KMS-11 (cell line): ENCODE data around the gene SEZ6.

Source experiments
- H2AFZ ChIP-seq: fragments of 200-600 bp; sonication (generic); 2 replicates; pipeline ENCODE4 v1.6.1; 2016; ENCODE audit warnings: antibody characterized with exemption, mixed run types, low read depth
- H3K27ac ChIP-seq: fragments of 200-600 bp; sonication (generic); 2 replicates; pipeline ENCODE4 v1.6.1; 2016; ENCODE audit warnings: mild to moderate bottlenecking, mixed run types
- H3K27me3 ChIP-seq: fragments of 200-600 bp; sonication (generic); 2 replicates; pipeline ENCODE4 v1.6.1; 2017; ENCODE audit warnings: mild to moderate bottlenecking, low read depth, mixed run types, moderate library complexity; ENCODE audit not compliant: insufficient read depth
- H3K36me3 ChIP-seq: fragments of 200-600 bp; sonication (generic); 2 replicates; pipeline ENCODE4 v1.6.1; 2017; ENCODE audit warnings: mild to moderate bottlenecking, mixed run types; ENCODE audit not compliant: insufficient read depth
- H3K4me1 ChIP-seq: fragments of 200-600 bp; sonication (generic); 2 replicates; pipeline ENCODE4 v1.6.1; 2016; ENCODE audit warnings: mild to moderate bottlenecking, low read depth, mixed run types; ENCODE audit not compliant: poor library complexity, severe bottlenecking
- H3K4me2 ChIP-seq: fragments of 200-600 bp; sonication (generic); 2 replicates; pipeline ENCODE4 v1.7.0; 2016; ENCODE audit warnings: mild to moderate bottlenecking, mixed run types
- H3K4me3 ChIP-seq: fragments of 200-600 bp; sonication (generic); IDR thresholded peaks from 2 replicates; pipeline ENCODE4 v1.6.1; 2017; ENCODE audit warnings: low read depth, low read length, mixed read lengths; ENCODE audit not compliant: insufficient read depth
- H3K79me2 ChIP-seq: fragments of 200-600 bp; sonication (generic); 2 replicates; pipeline ENCODE4 v1.6.1; 2016; ENCODE audit warnings: low read depth, mixed run types; ENCODE audit not compliant: insufficient read depth
- H3K9ac ChIP-seq: fragments of 200-600 bp; sonication (generic); 2 replicates; pipeline ENCODE4 v1.6.1; 2016; ENCODE audit warnings: mild to moderate bottlenecking, mixed run types
- H4K20me1 ChIP-seq: fragments of 200-600 bp; sonication (generic); 2 replicates; pipeline ENCODE4 v1.6.1; 2016; ENCODE audit warnings: mild to moderate bottlenecking, mixed run types; ENCODE audit not compliant: insufficient read depth
- CTCF ChIP-seq: fragments of 200-600 bp; sonication (generic); conservative IDR thresholded peaks from 2 replicates; pipeline ENCODE4 v1.6.1; 2017; ENCODE audit warnings: low read depth, mild to moderate bottlenecking, antibody characterized with exemption, low read length, moderate library complexity, mixed read lengths

The SEZ6 gene

GRCh38 chr17:29022074-29022473 lies 16.2 kb upstream of the SEZ6 start:
- Histone ChIP-seq H2AFZ (no peak overlapping the region), H3K27ac (no peak overlapping the region), H3K79me2 (no peaks in the 10 kb centered on the region), H3K36me3 (no peaks in the 10 kb centered on the region), H3K4me2 (no peak overlapping the region), H3K4me1 (no peaks in the 10 kb centered on the region), H3K4me3 (no peak overlapping the region), H3K27me3 (peaks cover 89% of the 10 kb centered on the region), H3K9ac (no peak overlapping the region), H4K20me1 (no peaks in the 10 kb centered on the region)
- TF ChIP-seq CTCF, result no peak

GRCh38 chr17:29021226-29021625 lies 15.4 kb upstream of the SEZ6 start:
- Histone ChIP-seq H3K4me2 (no peak overlapping the region), H2AFZ (no peak overlapping the region), H4K20me1 (no peaks in the 10 kb centered on the region), H3K36me3 (no peaks in the 10 kb centered on the region), H3K4me3 (no peak overlapping the region), H3K9ac (no peak overlapping the region), H3K27me3 (peaks cover 90% of the 10 kb centered on the region), H3K4me1 (no peaks in the 10 kb centered on the region), H3K27ac (no peak overlapping the region), H3K79me2 (no peaks in the 10 kb centered on the region)
- no peak for TF ChIP-seq CTCF

- H3K4me1 ChIP-seq, result no peaks in the 10 kb centered on the region
Observed at GRCh38 chr17:29020576-29020975, 14.7 kb upstream of the SEZ6 start.

GRCh38 chr17:29019475-29020181 lies 13.8 kb upstream of the SEZ6 start:
- no peak for TF ChIP-seq CTCF
- H3K9ac ChIP-seq, result no peak overlapping the region
- no peaks in the 10 kb centered on the region for H3K79me2 ChIP-seq
- H3K4me2 ChIP-seq, result no peak overlapping the region
- H4K20me1 ChIP-seq, result no peaks in the 10 kb centered on the region
- peaks cover 86% of the 10 kb centered on the region for H3K27me3 ChIP-seq
- no peaks in the 10 kb centered on the region for H3K4me1 ChIP-seq
- no peaks in the 10 kb centered on the region for H3K36me3 ChIP-seq
- H3K27ac ChIP-seq, result no peak overlapping the region
- no peak overlapping the region for H3K4me3 ChIP-seq
- no peak overlapping the region for H2AFZ ChIP-seq

More at GRCh38 chr17:29020576-29020975, 14.7 kb upstream of the SEZ6 start:
- H3K79me2 ChIP-seq, result no peaks in the 10 kb centered on the region
- H3K36me3 ChIP-seq, result no peaks in the 10 kb centered on the region
- H3K4me3 ChIP-seq, result no peak overlapping the region
- no peak overlapping the region for H3K9ac ChIP-seq
- TF ChIP-seq CTCF, result no peak
- H3K27ac ChIP-seq, result no peak overlapping the region
- H3K27me3 ChIP-seq, result peaks cover 87% of the 10 kb centered on the region
- no peak overlapping the region for H2AFZ ChIP-seq
- no peaks in the 10 kb centered on the region for H4K20me1 ChIP-seq
- no peak overlapping the region for H3K4me2 ChIP-seq
